ENCODE measurements around the gene SLC44A4.

- no peak for TF ChIP-seq CTCF (IDR thresholded peaks at IDR 0.05; ENCODE audit: control extremely low read depth in 1 of 3, insufficient read depth in 1 of 3, low read depth in 1 of 3, low read length in 3 of 3)
- TF ChIP-seq MAFK (IDR thresholded peaks at IDR 0.05; ENCODE audit: low read depth, low read length), result no peak
These were observed 20.4 kb upstream of the SLC44A4 start for GRCh38 chr6:31899215-31899614.

Measured in H1 (cell line).